D721Med (cell line): ENCODE measurements around the gene LIN54.

Experiments used
- DNase-seq: peaks from one replicate; pipeline ENCODE4 v3.0.0; 2011; ENCODE audit warnings: low spot score; ENCODE audit not compliant: insufficient read length
- FAIRE-seq: peaks from 2 replicates; lab custom pipeline; 2011; peaks lifted over from hg19 to GRCh38; lab: Jason Lieb, UNC
- CTCF ChIP-seq: IDR thresholded peaks from 2 replicates; pipeline ENCODE4 v1.5.1; 2012; ENCODE audit warnings: mild to moderate bottlenecking, control low read depth; ENCODE audit not compliant: insufficient read depth; ENCODE audit errors: missing control alignments

LIN54 gene

DNA sequence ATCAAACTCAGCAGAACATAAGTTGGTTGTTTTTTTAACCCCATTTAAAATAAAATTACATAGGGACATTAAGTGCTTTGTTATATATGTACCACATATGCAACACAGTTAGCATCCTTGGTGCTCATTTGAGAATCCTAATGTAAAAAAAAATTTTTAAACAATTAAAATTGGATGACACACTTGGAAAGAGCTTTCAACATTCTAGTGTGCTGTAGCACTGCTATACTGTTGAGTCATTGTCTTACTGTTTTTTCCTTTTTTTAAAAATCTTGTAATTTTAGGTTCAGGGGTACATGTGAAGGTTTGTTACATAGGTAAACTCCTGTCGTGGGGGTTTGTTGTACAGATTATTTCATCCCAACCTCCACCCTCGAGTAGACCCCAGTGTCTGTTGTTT lies 97.3 kb downstream of the LIN54 start:
- no peak for TF ChIP-seq CTCF
- FAIRE-seq (no peak), DNase-seq (no peak)

- no peak for DNase-seq
- no peak for FAIRE-seq
- TF ChIP-seq CTCF: no peak
Observed at GRCh38 chr4:82909326-82909725, 101.3 kb downstream of the LIN54 start.

GRCh38 chr4:82906469-82906868 lies 104.2 kb downstream of the LIN54 start:
- FAIRE-seq (no peak), DNase-seq (no peak)
- no peak for TF ChIP-seq CTCF

GRCh38 chr4:82905205-82905604 lies 105.4 kb downstream of the LIN54 start:
- DNase-seq (no peak), FAIRE-seq (peak; percentile 56)
- no peak for TF ChIP-seq CTCF

GRCh38 chr4:82903737-82904136 lies 106.9 kb downstream of the LIN54 start:
- no peak for TF ChIP-seq CTCF
- DNase-seq (no peak), FAIRE-seq (no peak)

DNA sequence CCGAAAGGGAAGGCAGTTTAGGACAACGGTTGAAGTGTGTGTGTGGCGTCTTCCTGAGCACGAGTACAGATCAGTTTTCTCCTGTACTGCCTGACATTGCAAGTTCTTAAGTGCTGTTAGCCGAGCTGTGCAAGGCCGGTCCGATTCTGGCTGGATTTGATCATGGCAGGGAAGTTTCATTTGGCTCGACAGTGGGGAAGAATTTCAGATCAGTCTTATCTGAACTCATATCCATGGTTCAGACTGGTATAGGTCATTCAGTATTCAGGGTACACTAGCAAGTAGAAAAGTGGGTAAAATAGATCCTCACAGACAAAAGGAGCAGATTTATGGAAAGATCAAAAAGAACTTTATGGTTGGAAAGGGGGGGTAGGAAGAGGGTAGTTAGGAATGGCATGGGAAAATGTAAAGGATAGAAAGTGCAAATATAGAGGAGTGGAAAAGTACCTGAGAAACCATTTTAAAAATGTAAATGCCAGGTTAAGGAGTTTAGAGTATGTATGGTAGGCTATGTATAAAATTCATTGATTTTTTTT lies 109.4 kb downstream of the LIN54 start:
- DNase-seq (no peak), FAIRE-seq (no peak)
- TF ChIP-seq CTCF: no peak

GRCh38 chr4:82900411-82901182 lies 110.0 kb downstream of the LIN54 start, which contains the start of gene THAP9:
Gene THAP9, plus strand, starts transcription at chr4:82900735. Its CDS starts 68 bp downstream, at chr4:82900803.
- DNase-seq (peak; percentile 71), FAIRE-seq (no peak)
- no peak for TF ChIP-seq CTCF
